Activated effector memory CD4-positive, alpha-beta T cell treated with anti-CD3 and anti-CD28 coated beads, Interleukin-2, amount 50 U/mL, for 16 hours (primary cell): Measurements from ENCODE around the gene OLIG2.

Experiments used
- DNase-seq: peaks from one replicate; pipeline ENCODE4 v3.0.0-alpha.2; 2020

Gene OLIG2

GRCh38 chr21:33033961-33034413 is 8.3 kb downstream of the OLIG2 start:
- DNase-seq, result no peak

- no peak for DNase-seq
These were observed 9.4 kb downstream of the OLIG2 start for GRCh38 chr21:33035147-33035546.

GRCh38 chr21:33036430-33037162 is 10.9 kb downstream of the OLIG2 start:
- DNase-seq, result no peak

GRCh38 chr21:33037501-33037900 is 11.8 kb downstream of the OLIG2 start:
- DNase-seq, result no peak

GRCh38 chr21:33039536-33039935 is 13.8 kb downstream of the OLIG2 start:
- no peak for DNase-seq

- no peak for DNase-seq
These were observed 14.5 kb downstream of the OLIG2 start for GRCh38 chr21:33040215-33040614.

- DNase-seq, result no peak
These were observed 16.2 kb downstream of the OLIG2 start for GRCh38 chr21:33041981-33042380.

- no peak for DNase-seq
These were observed 17.1 kb downstream of the OLIG2 start for GRCh38 chr21:33042812-33043211.

GRCh38 chr21:33046455-33046854 is 20.7 kb downstream of the OLIG2 start:
- DNase-seq, result no peak

GRCh38 chr21:33047231-33047630 is 21.5 kb downstream of the OLIG2 start:
- no peak for DNase-seq

- DNase-seq, result no peak
These were observed 26.2 kb downstream of the OLIG2 start for GRCh38 chr21:33051925-33052324.

GRCh38 chr21:33053951-33054350 is 28.2 kb downstream of the OLIG2 start:
- DNase-seq, result no peak

- no peak for DNase-seq
These were observed 30.3 kb downstream of the OLIG2 start for GRCh38 chr21:33055991-33056390.

GRCh38 chr21:33057385-33057940 is 31.7 kb downstream of the OLIG2 start:
- DNase-seq, result no peak

GRCh38 chr21:33058527-33058926 is 32.8 kb downstream of the OLIG2 start:
- no peak for DNase-seq

- no peak for DNase-seq
These were observed 33.2 kb downstream of the OLIG2 start for GRCh38 chr21:33058957-33059356.

- DNase-seq, result no peak
These were observed 33.7 kb downstream of the OLIG2 start for GRCh38 chr21:33059380-33059841.

- no peak for DNase-seq
These were observed 35.5 kb downstream of the OLIG2 start for GRCh38 chr21:33061233-33061632.

GRCh38 chr21:33063375-33063883 is 37.7 kb downstream of the OLIG2 start:
- no peak for DNase-seq

- DNase-seq, result no peak
These were observed 38.3 kb downstream of the OLIG2 start for GRCh38 chr21:33063907-33064622.

- no peak for DNase-seq
These were observed 39.1 kb downstream of the OLIG2 start for GRCh38 chr21:33064623-33065390.

GRCh38 chr21:33067043-33067442 is 41.3 kb downstream of the OLIG2 start:
- no peak for DNase-seq

- no peak for DNase-seq
These were observed 41.7 kb downstream of the OLIG2 start for GRCh38 chr21:33067457-33067856.
